Measurements from ENCODE around the gene PSD4. TPM values are rescaled to one million over a fixed set of nuclear protein-coding genes. Genes with fewer than 3 reads are reported as not detected.

Gene PSD4
- total RNA-seq, 1 experiment from 2014 or later, result 12.6 TPM

GRCh38 chr2:113202305-113203216 is 28.8 kb downstream of the PSD4 start:
- H3K9ac ChIP-seq (ENCODE audit: low read length), result no peak overlapping the region
- H3K36me3 ChIP-seq (ENCODE audit: control insufficient read depth in 1 of 2, insufficient read depth in 2 of 2, low read length in 2 of 2), result no peaks in the 10 kb centered on the region; a peak in 1 of 4 replicates
- RAD21 ChIA-PET (ENCODE audit: low non-redundant PET in 1 of 2, low total read pairs in 2 of 2, uncharacterized antibody in 2 of 2, unreplicated experiment in 2 of 2), result no interaction called here
- H3K9me2 ChIP-seq (ENCODE audit: insufficient read depth), result no peaks in the 10 kb centered on the region
- no peaks in the 10 kb centered on the region for H3K27me3 ChIP-seq (ENCODE audit: insufficient read depth, low read length)
- H3K27ac ChIP-seq (ENCODE audit: low read depth, low read length), result no peak overlapping the region
- POLR2A ChIA-PET, result no interaction called here
- CTCF ChIA-PET, result interaction anchor here (0.7 to 4.2 kb wide), 8 partner anchors 8 to 197 kb away, joined by 3 to 40 read pairs (median 28); no protein-coding TSS in a partner anchor
- H3K9me3 ChIP-seq (ENCODE audit: control insufficient read depth in 1 of 2, insufficient read depth in 1 of 2, low read depth in 1 of 2, low read length in 2 of 2), result no peaks in the 10 kb centered on the region
- ATAC-seq (no peak), DNase-seq (ENCODE audit: low read depth, low spot score) (no peak)
- BruUV-seq (replicated peaks), result no TSS peak
- H3K4me3 ChIP-seq (replicated peaks in 1 of 2; ENCODE audit: low read depth in 1 of 2, low read length in 2 of 2), result no peak overlapping the region
- H3K4me1 ChIP-seq (ENCODE audit: control insufficient read depth in 1 of 2, insufficient read depth in 2 of 2, low read length in 2 of 2), result peaks cover 16 to 40% of the 10 kb centered on the region in 2 experiments
- intact Hi-C loops (cut with micrococcal nuclease), result loop anchor here (5.0 kb wide), 1 partner anchor 190 kb away; no protein-coding TSS in a partner anchor
- H4K20me1 ChIP-seq (ENCODE audit: insufficient read depth), result no peaks in the 10 kb centered on the region
- no peak overlapping the region for H3K4me2 ChIP-seq (ENCODE audit: low read length)
- H2AFZ ChIP-seq (ENCODE audit: low read depth, low read length, poor library complexity, severe bottlenecking), result no peak overlapping the region
- H3K79me2 ChIP-seq (ENCODE audit: insufficient read depth, low read length), result no peaks in the 10 kb centered on the region
- TF ChIP-seq RAD21 (IDR thresholded peaks at IDR 0.05; ENCODE audit: low read depth) (no peak), ZBTB33 (IDR thresholded peaks at IDR 0.05; ENCODE audit: extremely low read depth, insufficient replicate concordance, low read length) (no peak), POLR2AphosphoS5 (IDR thresholded peaks at IDR 0.05; ENCODE audit: low read depth, low read length) (no peak), SIN3A (IDR thresholded peaks at IDR 0.05; ENCODE audit: low read depth) (no peak), EZH2phosphoT487 (IDR thresholded peaks at IDR 0.05; ENCODE audit: borderline replicate concordance) (no peak), EZH2 (IDR thresholded peaks at IDR 0.05) (no peak), POLR2A (IDR thresholded peaks at IDR 0.05; ENCODE audit: borderline replicate concordance, extremely low read depth, insufficient read depth, insufficient read length) (no peak), CEBPB (IDR thresholded peaks at IDR 0.05; ENCODE audit: low read depth) (no peak), ELF1 (IDR thresholded peaks at IDR 0.05; ENCODE audit: borderline replicate concordance, low read depth) (no peak), ZFX (IDR thresholded peaks at IDR 0.05) (no peak), FOSL1 (IDR thresholded peaks at IDR 0.05; ENCODE audit: low read depth) (no peak), MAX (IDR thresholded peaks at IDR 0.05) (no peak; the same call in 1 of the 2 replicates), TCF7L2 (IDR thresholded peaks at IDR 0.05; ENCODE audit: borderline replicate concordance, extremely low read depth, insufficient read depth, insufficient read length) (no peak), CTCF (IDR thresholded peaks at IDR 0.05 in 2 of 3, conservative IDR thresholded peaks at IDR 0.05 in 1 of 3; ENCODE audit: borderline replicate concordance in 1 of 3, insufficient read depth in 1 of 3, low read depth in 2 of 3, low read length in 2 of 3) (no peak), JUND (IDR thresholded peaks at IDR 0.05) (no peak), REST (IDR thresholded peaks at IDR 0.05; ENCODE audit: low read depth) (no peak), ZNF274 (IDR thresholded peaks at IDR 0.05; ENCODE audit: low read depth, low read length) (no peak), YY1 (IDR thresholded peaks at IDR 0.05; ENCODE audit: extremely low read depth, insufficient replicate concordance, low read depth, low read length) (no peak), SRF (IDR thresholded peaks at IDR 0.05; ENCODE audit: low read depth) (no peak)

Data from HCT116 (cell line).